Measurements from ENCODE around the gene E2F6. TPM values are rescaled to one million over a fixed set of nuclear protein-coding genes. Genes with fewer than 3 reads are reported as not detected.

The E2F6 gene
- total and polyA plus RNA-seq, 2 of the 13 experiments (the other 11 are each of a cell fraction or from before 2014, with no cell fraction given) = 27.3 to 36.0 TPM

- TF ChIP-seq, protein P1, sequence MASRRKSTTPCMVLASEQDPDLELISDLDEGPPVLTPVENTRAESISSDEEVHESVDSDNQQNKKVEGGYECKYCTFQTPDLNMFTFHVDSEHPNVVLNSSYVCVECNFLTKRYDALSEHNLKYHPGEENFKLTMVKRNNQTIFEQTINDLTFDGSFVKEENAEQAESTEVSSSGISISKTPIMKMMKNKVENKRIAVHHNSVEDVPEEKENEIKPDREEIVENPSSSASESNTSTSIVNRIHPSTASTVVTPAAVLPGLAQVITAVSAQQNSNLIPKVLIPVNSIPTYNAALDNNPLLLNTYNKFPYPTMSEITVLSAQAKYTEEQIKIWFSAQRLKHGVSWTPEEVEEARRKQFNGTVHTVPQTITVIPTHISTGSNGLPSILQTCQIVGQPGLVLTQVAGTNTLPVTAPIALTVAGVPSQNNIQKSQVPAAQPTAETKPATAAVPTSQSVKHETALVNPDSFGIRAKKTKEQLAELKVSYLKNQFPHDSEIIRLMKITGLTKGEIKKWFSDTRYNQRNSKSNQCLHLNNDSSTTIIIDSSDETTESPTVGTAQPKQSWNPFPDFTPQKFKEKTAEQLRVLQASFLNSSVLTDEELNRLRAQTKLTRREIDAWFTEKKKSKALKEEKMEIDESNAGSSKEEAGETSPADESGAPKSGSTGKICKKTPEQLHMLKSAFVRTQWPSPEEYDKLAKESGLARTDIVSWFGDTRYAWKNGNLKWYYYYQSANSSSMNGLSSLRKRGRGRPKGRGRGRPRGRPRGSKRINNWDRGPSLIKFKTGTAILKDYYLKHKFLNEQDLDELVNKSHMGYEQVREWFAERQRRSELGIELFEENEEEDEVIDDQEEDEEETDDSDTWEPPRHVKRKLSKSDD (CRISPR knock-in tag; IDR thresholded peaks at IDR 0.05; ENCODE audit: low read depth) = peak; percentile 96
- TF ChIP-seq HOMEZ (CRISPR knock-in tag; IDR thresholded peaks at IDR 0.05; ENCODE audit: low read depth) = peak; percentile 85
- no peak for TF ChIP-seq HOXA9 (CRISPR knock-in tag; IDR thresholded peaks at IDR 0.05; ENCODE audit: borderline replicate concordance)
- no peak for TF ChIP-seq DZIP1 (CRISPR knock-in tag; IDR thresholded peaks at IDR 0.05)
- TF ChIP-seq, protein P2, sequence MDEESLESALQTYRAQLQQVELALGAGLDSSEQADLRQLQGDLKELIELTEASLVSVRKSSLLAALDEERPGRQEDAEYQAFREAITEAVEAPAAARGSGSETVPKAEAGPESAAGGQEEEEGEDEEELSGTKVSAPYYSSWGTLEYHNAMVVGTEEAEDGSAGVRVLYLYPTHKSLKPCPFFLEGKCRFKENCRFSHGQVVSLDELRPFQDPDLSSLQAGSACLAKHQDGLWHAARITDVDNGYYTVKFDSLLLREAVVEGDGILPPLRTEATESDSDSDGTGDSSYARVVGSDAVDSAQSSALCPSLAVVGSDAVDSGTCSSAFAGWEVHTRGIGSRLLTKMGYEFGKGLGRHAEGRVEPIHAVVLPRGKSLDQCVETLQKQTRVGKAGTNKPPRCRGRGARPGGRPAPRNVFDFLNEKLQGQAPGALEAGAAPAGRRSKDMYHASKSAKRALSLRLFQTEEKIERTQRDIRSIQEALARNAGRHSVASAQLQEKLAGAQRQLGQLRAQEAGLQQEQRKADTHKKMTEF (CRISPR knock-in tag; IDR thresholded peaks at IDR 0.05) = peak; percentile 99
- no peak for TF ChIP-seq SETDB1 (CRISPR knock-in tag; IDR thresholded peaks at IDR 0.05; ENCODE audit: borderline replicate concordance)
- TF ChIP-seq ZNF350 (CRISPR knock-in tag; IDR thresholded peaks at IDR 0.05; ENCODE audit: borderline replicate concordance, low read depth) = peak; percentile 83; the same call in 1 of the 2 replicates
- no peak for TF ChIP-seq MTF2 (CRISPR knock-in tag; IDR thresholded peaks at IDR 0.05; ENCODE audit: borderline replicate concordance)
- peak; percentile 96 for TF ChIP-seq ATF2 (CRISPR knock-in tag; IDR thresholded peaks at IDR 0.05)
- TF ChIP-seq SNAPC5 (CRISPR knock-in tag; IDR thresholded peaks at IDR 0.05; ENCODE audit: borderline replicate concordance) = no peak
- no peak for TF ChIP-seq SMAD9 (CRISPR knock-in tag; IDR thresholded peaks at IDR 0.05)
- no peak; the same call in 1 of the 2 replicates for TF ChIP-seq NFAT5 (CRISPR knock-in tag; IDR thresholded peaks at IDR 0.05)
Observed at GRCh38 chr2:11499081-11499743, 33.3 kb upstream of the E2F6 start (continued).

Data from HepG2 (cell line).